Psoas muscle (tissue), 8 donors: ENCODE data around the gene TPBGL. TPM values are rescaled to one million over a fixed set of nuclear protein-coding genes. Genes with fewer than 3 reads are reported as not detected.

Source experiments
- ATAC-seq, 4 donors: fragments of 200-7000 bp; cut with Tn5 transposase; one replicate each; pipeline ENCODE4 v1.9.1; 2020; ENCODE audit warnings: moderate library complexity in 3 of 4, mild to moderate bottlenecking in 2 of 4
- DNase-seq, 2 donors: peaks; one replicate each; pipeline ENCODE4 v3.0.0-alpha.2; 2020
- H3K27ac ChIP-seq: fragments of 200-600 bp; one replicate; pipeline ENCODE4 v1.8.0; 2022
- H3K27me3 ChIP-seq, 3 donors: fragments of 200-600 bp in 1 of 3; one replicate each; pipeline versions ENCODE4 v1.6.1 to v1.8.0; 2013 to 2022; ENCODE audit warnings: low read length in 2 of 3, mild to moderate bottlenecking in 2 of 3, moderate library complexity in 1 of 3; ENCODE audit not compliant: insufficient read depth in 3 of 3
- H3K36me3 ChIP-seq, 2 donors: fragments of 200-600 bp in 1 of 2; one replicate each; pipeline versions ENCODE4 v1.6.1 to v1.8.0; 2013 to 2022; ENCODE audit warnings: low read depth in 1 of 2, mild to moderate bottlenecking in 1 of 2, moderate library complexity in 1 of 2; ENCODE audit not compliant: insufficient read depth in 1 of 2
- H3K4me1 ChIP-seq: fragments of 200-600 bp; one replicate; pipeline ENCODE4 v1.8.0; 2022
- H3K4me3 ChIP-seq: fragments of 200-600 bp; one replicate; pipeline ENCODE4 v1.8.0; 2022; ENCODE audit warnings: mild to moderate bottlenecking
- H3K9me3 ChIP-seq: fragments of 200-600 bp; one replicate; pipeline ENCODE4 v1.8.0; 2022
- CTCF ChIP-seq: fragments of 200-600 bp; IDR thresholded peaks from one replicate; pipeline ENCODE4 v1.8.0; 2022; ENCODE audit warnings: antibody characterized with exemption
- WGBS, 3 donors: extraction: QIAGEN DNeasy Blood & Tissue Kit; methylation state at CpG; one replicate each; pipeline versions ENCODE4 v1.1.6 to v1.1.7; 2013; 5-methylcytosine and 5-hydroxymethylcytosine counted together
- intact Hi-C, 2 donors: fragments of 100-400 bp; cut with DNase I; formaldehyde crosslinking; loops; one replicate each; pipeline versions ENCODE4 v1.11.0 to v1.14.2; 2022
- polyA plus RNA-seq, 3 donors: library from polyadenylated mRNA; stranded (reverse); fragments of 200-250 nt; gene quantifications; one replicate each; pipeline ENCODE4 v1.2.3, GENCODE V29; 2013
- total RNA-seq, 4 donors: library from RNA; stranded (reverse); fragmentation: NEBNext Ultra II Directional in 2 of 4; extraction: Animal tissue kit (Norgen Biotek cat#: 25700) in 2 of 4; gene quantifications; one replicate each; pipeline versions ENCODE4 v1.2.1 to v1.2.4, GENCODE V29; 2021 to 2023
- donor health status: healthy with polysubstance abuse.
- donor health status: DM: no; HTN: no; CAD: no; lungs with moderate emphysema.
- donor health status: Bipolar disorder and iron deficiency.
- donor health status: healthy.
- donor health status: DM: yes; HTN: yes; CAD: no.
- donor health status: DM: no; HTN: no; CAD: no.
- donor health status: DM: no; HTN: no; CAD: no.
- donor health status: DM: yes; HTN: yes; CAD: no.

Gene TPBGL
- total and polyA plus RNA-seq, 7 donors: 0.01 to 0.11 (median 0.05) TPM; not detected in 4

GRCh38 chr11:75204012-75204674 lies 36.4 kb upstream of the TPBGL start:
- WGBS, 3 donors: 83 to 89% (median 88%) methylated on average over 10 of the region's 10 CpGs
- Histone ChIP-seq H3K4me1 (no peaks in the 10 kb centered on the region), H3K27me3 (peaks cover 0 to 4% (median 0%) of the 10 kb centered on the region in 3 donors), H3K27ac (no peak overlapping the region), H3K36me3 (no peaks in the 10 kb centered on the region), H3K9me3 (no peaks in the 10 kb centered on the region), H3K4me3 (no peak overlapping the region)
- ATAC-seq (no peak), DNase-seq (no peak)
- TF ChIP-seq CTCF: no peak
- intact Hi-C loops: loop anchor here in 1 of 2 donors (5.0 kb wide), 1 partner anchor 62 kb away; no protein-coding TSS in a partner anchor

- peak; percentile 85 for TF ChIP-seq CTCF
- no peak overlapping the region for H3K27ac ChIP-seq
- no peak overlapping the region for H3K4me3 ChIP-seq
- DNase-seq (peak; percentile 87 to 92), ATAC-seq (peak; percentile 88 to 95 (median 92))
- H3K4me1 ChIP-seq: no peaks in the 10 kb centered on the region
- H3K27me3 ChIP-seq: peaks cover 0 to 4% (median 0%) of the 10 kb centered on the region in 3 donors
- H3K9me3 ChIP-seq: no peaks in the 10 kb centered on the region
- 28 to 32% (median 30%) methylated on average over 9 of the region's 9 CpGs for WGBS, 3 donors
- intact Hi-C loops: loop anchor here (1.0 to 5.0 kb wide), 4 partner anchors 61 to 278 kb away; no protein-coding TSS in a partner anchor
- no peaks in the 10 kb centered on the region for H3K36me3 ChIP-seq
These were observed 35.6 kb upstream of the TPBGL start for GRCh38 chr11:75204685-75205563.

- no peak overlapping the region for H3K4me3 ChIP-seq
- 84 to 91% (median 85%) methylated on average over 5 of the region's 5 CpGs for WGBS, 3 donors
- H3K27me3 ChIP-seq: peaks cover 0 to 4% (median 0%) of the 10 kb centered on the region in 3 donors
- DNase-seq (no peak), ATAC-seq (no peak)
- TF ChIP-seq CTCF: no peak
- no peaks in the 10 kb centered on the region for H3K36me3 ChIP-seq
- H3K9me3 ChIP-seq: no peaks in the 10 kb centered on the region
- no peak overlapping the region for H3K27ac ChIP-seq
- H3K4me1 ChIP-seq: no peaks in the 10 kb centered on the region
- intact Hi-C loops: loop anchor here in 1 of 2 donors (1.0 to 5.0 kb wide), 3 partner anchors 61 to 278 kb away; no protein-coding TSS in a partner anchor
These were observed 35.0 kb upstream of the TPBGL start for GRCh38 chr11:75205564-75206020.

- peaks cover 0 to 4% (median 0%) of the 10 kb centered on the region in 3 donors for H3K27me3 ChIP-seq
- H3K4me3 ChIP-seq: no peak overlapping the region
- no peaks in the 10 kb centered on the region for H3K9me3 ChIP-seq
- intact Hi-C loops: loop anchor here in 1 of 2 donors (5.0 kb wide), 2 partner anchors 181 to 281 kb away; no protein-coding TSS in a partner anchor
- no peaks in the 10 kb centered on the region for H3K36me3 ChIP-seq
- TF ChIP-seq CTCF: no peak
- DNase-seq (no peak), ATAC-seq (no peak)
- no peaks in the 10 kb centered on the region for H3K4me1 ChIP-seq
- WGBS, 3 donors: 41 to 64% (median 45%) methylated on average over 2 of the region's 2 CpGs
- no peak overlapping the region for H3K27ac ChIP-seq
These were observed 32.1 kb upstream of the TPBGL start for GRCh38 chr11:75208446-75208845.
